Brain microvascular endothelial cell (primary cell): ENCODE results near the gene THRB.

Experiments
- DNase-seq: peaks from one replicate; pipeline ENCODE4 v3.0.0-alpha.2; 2020
- H3K27ac ChIP-seq: fragments of 250-450 bp; sonication (Bioruptor Pico); 2 replicates; pipeline ENCODE4 v1.5.1; 2020; ENCODE audit warnings: mild to moderate bottlenecking, moderate library complexity
- H3K27me3 ChIP-seq: fragments of 250-450 bp; sonication (Bioruptor Pico); replicated peaks from 2 replicates; pipeline ENCODE4 v1.5.1; 2020; ENCODE audit warnings: mild to moderate bottlenecking
- H3K36me3 ChIP-seq: fragments of 250-450 bp; sonication (Bioruptor Pico); replicated peaks from 2 replicates; pipeline ENCODE4 v1.5.1; 2020; ENCODE audit warnings: mild to moderate bottlenecking
- H3K4me3 ChIP-seq: 2 replicates; pipeline ENCODE4 v1.5.1; 2011; ENCODE audit warnings: low read depth, mild to moderate bottlenecking, control low read depth, low read length, moderate library complexity
- CTCF ChIP-seq: IDR thresholded peaks from 2 replicates; pipeline ENCODE4 v1.5.1; 2011; ENCODE audit warnings: low read depth, mild to moderate bottlenecking, moderate library complexity, low read length, control low read depth, inconsistent platforms; ENCODE audit errors: missing control alignments
- in situ Hi-C: cut with HindIII; loops from 2 replicates; pipeline ENCODE4 v1.10.0; 2017; ENCODE audit warnings: low sequenced_read_pairs, low pct_ligation_motif_present

THRB gene

GRCh38 chr3:24154781-24155180, 339.9 kb downstream of the THRB start:
- Histone ChIP-seq H3K27me3 (no peaks in the 10 kb centered on the region), H3K4me3 (no peak overlapping the region), H3K36me3 (no peaks in the 10 kb centered on the region), H3K27ac (no peak overlapping the region)
- TF ChIP-seq CTCF, result no peak
- DNase-seq, result no peak
- in situ Hi-C loops, result no loop called here

- no peak for DNase-seq
- no peak overlapping the region for H3K27ac ChIP-seq
Observed at GRCh38 chr3:24154013-24154695, 340.5 kb downstream of the THRB start.

GRCh38 chr3:24151594-24151993, 343.1 kb downstream of the THRB start:
- H3K27me3 ChIP-seq, result no peaks in the 10 kb centered on the region
- no peaks in the 10 kb centered on the region for H3K36me3 ChIP-seq
- no peak overlapping the region for H3K27ac ChIP-seq
- no peak for TF ChIP-seq CTCF
- no peak overlapping the region for H3K4me3 ChIP-seq
- DNase-seq, result peak; percentile 25
- in situ Hi-C loops, result no loop called here

More at GRCh38 chr3:24154013-24154695, 340.5 kb downstream of the THRB start:
- no peak for TF ChIP-seq CTCF
- no peak overlapping the region for H3K4me3 ChIP-seq
- in situ Hi-C loops, result no loop called here
- H3K36me3 ChIP-seq, result no peaks in the 10 kb centered on the region
- no peaks in the 10 kb centered on the region for H3K27me3 ChIP-seq

- DNase-seq, result no peak
- in situ Hi-C loops, result no loop called here
- no peaks in the 10 kb centered on the region for H3K36me3 ChIP-seq
- TF ChIP-seq CTCF, result peak; percentile 46
- no peak overlapping the region for H3K4me3 ChIP-seq
- no peaks in the 10 kb centered on the region for H3K27me3 ChIP-seq
- no peak overlapping the region for H3K27ac ChIP-seq
Observed at GRCh38 chr3:24149032-24149431, 345.6 kb downstream of the THRB start.

- H3K27ac ChIP-seq, result peak overlapping the region; percentile 90
- H3K27me3 ChIP-seq, result no peaks in the 10 kb centered on the region
- in situ Hi-C loops, result no loop called here
- no peak overlapping the region for H3K4me3 ChIP-seq
- no peaks in the 10 kb centered on the region for H3K36me3 ChIP-seq
- peak; percentile 90 for DNase-seq
- no peak for TF ChIP-seq CTCF
Observed at GRCh38 chr3:24145981-24146822, 348.4 kb downstream of the THRB start.
